Middle frontal gyrus (tissue), 1 donor: Measurements from ENCODE around the gene RAPGEF3.
A peak's percentile ranks its signal among the peaks of the same experiment; 100 is the strongest.

Source experiments
- DNase-seq: peaks from one replicate; pipeline ENCODE4 v3.0.0-alpha.2; 2015; ENCODE audit warnings: low spot score; ENCODE audit errors: extremely low spot score

RAPGEF3 gene

GRCh38 chr12:47700263-47700662 lies 58.4 kb downstream of the RAPGEF3 start:
- DNase-seq, result no peak

GRCh38 chr12:47698631-47699030 lies 60.0 kb downstream of the RAPGEF3 start:
- DNase-seq, result no peak

- no peak for DNase-seq
Measured at GRCh38 chr12:47698055-47698454, 60.6 kb downstream of the RAPGEF3 start.

GRCh38 chr12:47689215-47689614 lies 69.5 kb downstream of the RAPGEF3 start:
- no peak for DNase-seq

GRCh38 chr12:47687636-47688035 lies 71.0 kb downstream of the RAPGEF3 start:
- no peak for DNase-seq

- DNase-seq, result peak; percentile 35
Measured at GRCh38 chr12:47686645-47687240, 71.9 kb downstream of the RAPGEF3 start.
